Duodenal mucosa (tissue), 2 donors: ENCODE results near the gene GGA2.
"Not testable (repeated sequence)": the region's sequence is repeated elsewhere in the genome, so short reads cannot be mapped to it uniquely, and the experiment has no call there.

Experiments
- H3K27ac ChIP-seq: one replicate; pipeline ENCODE4 v1.7.0; 2013; ENCODE audit warnings: low read depth, low read length
- H3K27me3 ChIP-seq, 2 donors: one replicate each; pipeline ENCODE4 v1.7.0; 2013; ENCODE audit warnings: low read length in 2 of 2, control low read depth in 1 of 2; ENCODE audit not compliant: insufficient read depth in 2 of 2, control insufficient read depth in 1 of 2
- H3K36me3 ChIP-seq, 2 donors: one replicate each; pipeline ENCODE4 v1.7.0; 2013; ENCODE audit warnings: low read length in 2 of 2, control low read depth in 1 of 2; ENCODE audit not compliant: insufficient read depth in 2 of 2, control insufficient read depth in 1 of 2
- H3K4me1 ChIP-seq, 2 donors: one replicate each; pipeline ENCODE4 v1.7.0; 2013; ENCODE audit warnings: low read length in 2 of 2, control low read depth in 1 of 2; ENCODE audit not compliant: insufficient read depth in 2 of 2, control insufficient read depth in 1 of 2
- H3K4me3 ChIP-seq, 2 donors: one replicate each; pipeline ENCODE4 v1.7.0; 2013; ENCODE audit warnings: low read length in 2 of 2, low read depth in 1 of 2
- H3K9ac ChIP-seq, 2 donors: one replicate each; pipeline ENCODE4 v1.7.0; 2013; ENCODE audit warnings: low read length in 2 of 2, low read depth in 1 of 2
- H3K9me3 ChIP-seq, 2 donors: one replicate each; pipeline ENCODE4 v1.7.0; 2013; ENCODE audit warnings: low read length in 2 of 2, control low read depth in 1 of 2; ENCODE audit not compliant: control insufficient read depth in 1 of 2

The GGA2 gene, protein sequence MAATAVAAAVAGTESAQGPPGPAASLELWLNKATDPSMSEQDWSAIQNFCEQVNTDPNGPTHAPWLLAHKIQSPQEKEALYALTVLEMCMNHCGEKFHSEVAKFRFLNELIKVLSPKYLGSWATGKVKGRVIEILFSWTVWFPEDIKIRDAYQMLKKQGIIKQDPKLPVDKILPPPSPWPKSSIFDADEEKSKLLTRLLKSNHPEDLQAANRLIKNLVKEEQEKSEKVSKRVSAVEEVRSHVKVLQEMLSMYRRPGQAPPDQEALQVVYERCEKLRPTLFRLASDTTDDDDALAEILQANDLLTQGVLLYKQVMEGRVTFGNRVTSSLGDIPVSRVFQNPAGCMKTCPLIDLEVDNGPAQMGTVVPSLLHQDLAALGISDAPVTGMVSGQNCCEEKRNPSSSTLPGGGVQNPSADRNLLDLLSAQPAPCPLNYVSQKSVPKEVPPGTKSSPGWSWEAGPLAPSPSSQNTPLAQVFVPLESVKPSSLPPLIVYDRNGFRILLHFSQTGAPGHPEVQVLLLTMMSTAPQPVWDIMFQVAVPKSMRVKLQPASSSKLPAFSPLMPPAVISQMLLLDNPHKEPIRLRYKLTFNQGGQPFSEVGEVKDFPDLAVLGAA

GRCh38 chr16:23510164-23510914 lies at the start of gene GGA2:
Gene GGA2 (minus strand): TSS chr16:23510494. CDS start chr16:23510411, 83 bp downstream.
- H3K9ac ChIP-seq, result peak within 1 kb of the TSS; percentile 46 to 66
- H3K27ac ChIP-seq, result peak within 1 kb of the TSS; percentile 56
- peaks cover 23 to 28% of the 10 kb centered on the region in 2 donors for H3K4me1 ChIP-seq
- peaks cover 0 to 4% of the 10 kb centered on the region in 2 donors for H3K36me3 ChIP-seq
- peak within 1 kb of the TSS; percentile 77 for H3K4me3 ChIP-seq
- no peaks in the 10 kb centered on the region for H3K27me3 ChIP-seq
- H3K9me3 ChIP-seq, result no peaks in the 10 kb centered on the region

DNA sequence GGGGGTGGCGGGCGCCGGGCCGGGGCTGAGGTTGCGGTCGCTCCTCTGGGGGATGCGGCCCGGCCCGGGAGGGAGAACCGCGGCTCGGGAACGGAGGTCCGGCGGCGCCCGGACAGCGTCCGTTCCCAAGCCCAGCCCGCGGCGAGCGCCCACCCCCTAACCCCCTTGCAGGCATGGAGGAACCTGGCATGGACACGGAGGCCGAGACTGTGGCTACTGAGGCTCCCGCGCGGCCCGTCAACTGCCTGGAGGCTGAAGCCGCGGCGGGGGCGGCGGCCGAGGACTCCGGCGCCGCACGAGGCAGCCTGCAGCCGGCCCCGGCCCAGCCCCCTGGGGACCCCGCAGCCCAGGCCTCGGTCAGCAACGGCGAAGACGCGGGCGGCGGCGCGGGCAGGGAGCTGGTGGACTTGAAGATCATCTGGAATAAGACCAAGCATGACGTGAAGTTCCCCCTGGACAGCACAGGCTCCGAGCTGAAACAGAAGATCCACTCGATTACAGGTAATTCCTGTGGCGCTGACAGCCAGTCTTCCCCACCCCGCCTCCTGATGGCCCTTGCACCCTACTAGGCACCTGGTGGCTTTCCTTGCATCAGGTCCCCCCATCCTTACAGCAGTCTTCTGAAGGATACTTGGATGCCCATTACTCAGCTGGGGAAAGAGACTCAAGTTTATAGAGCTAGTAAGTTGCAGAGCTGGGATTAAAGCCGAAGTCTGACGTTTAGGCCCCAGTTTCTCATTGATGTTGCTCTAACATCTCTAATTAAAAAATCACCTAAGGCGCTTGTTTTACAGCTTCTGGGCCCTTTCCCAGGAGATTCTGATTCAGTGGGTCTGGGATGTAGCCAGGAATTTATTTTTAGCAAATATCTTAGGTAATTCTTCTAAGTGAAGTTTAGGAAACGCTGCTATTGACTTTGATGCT lies 47.7 kb upstream of the GGA2 start:
- H3K27me3 ChIP-seq, result no peaks in the 10 kb centered on the region
- H3K4me3 ChIP-seq, result peak overlapping the region; percentile 76 to 90
- H3K9ac ChIP-seq, result peak overlapping the region; percentile 70 to 84
- H3K9me3 ChIP-seq, result no peaks in the 10 kb centered on the region
- H3K27ac ChIP-seq, result peak overlapping the region; percentile 59
- peaks cover 7 to 15% of the 10 kb centered on the region in 2 donors for H3K4me1 ChIP-seq
- peaks cover 30 to 36% of the 10 kb centered on the region in 2 donors for H3K36me3 ChIP-seq

DNA sequence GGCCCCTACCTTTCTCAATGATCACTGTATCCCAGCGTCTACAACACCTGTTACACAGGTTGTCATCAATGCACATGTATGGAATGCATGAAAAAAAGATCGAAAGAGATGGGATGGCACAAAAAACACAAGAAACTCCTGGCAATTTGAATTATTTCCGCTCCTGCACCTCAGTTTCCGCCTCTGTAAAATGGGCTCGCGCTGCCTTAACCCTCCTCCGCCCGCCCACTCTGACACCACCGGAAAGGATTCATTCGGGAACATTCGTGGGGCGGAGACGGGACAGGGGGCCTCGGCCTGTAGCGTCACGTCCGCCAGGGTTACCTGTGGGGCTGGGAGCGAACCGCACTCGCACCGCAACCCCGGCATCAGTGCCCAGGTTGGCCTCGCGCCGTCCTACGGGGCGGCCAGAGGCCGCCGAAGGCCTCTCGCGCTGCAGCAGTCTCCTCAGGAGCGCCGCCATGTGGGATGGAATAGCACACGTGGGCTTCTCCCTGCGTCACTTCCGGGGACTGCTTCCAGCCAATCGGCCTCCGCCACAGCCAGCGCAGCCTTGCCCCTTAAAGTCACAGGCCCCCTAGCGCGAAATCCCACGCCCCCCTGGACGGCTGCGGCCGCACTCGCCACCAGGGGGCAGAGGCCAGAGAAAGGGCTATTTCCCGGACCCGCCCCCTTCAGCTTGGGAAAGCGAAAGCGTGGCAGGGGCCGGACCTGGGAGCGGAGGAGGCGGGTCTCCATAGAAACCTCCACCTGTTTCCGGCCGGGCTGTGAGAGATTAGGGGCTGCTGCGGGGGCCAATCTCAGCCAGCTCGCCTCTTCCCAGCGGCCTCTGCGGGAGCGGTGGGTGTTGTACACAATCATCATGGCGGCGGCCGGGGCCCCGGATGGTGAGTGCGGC lies 46.8 kb upstream of the GGA2 start, which contains the start of the genes EARS2 and UBFD1:
Gene EARS2 (minus strand): TSS at position 470 of the 898 bp plus-strand sequence. CDS start 7 bp downstream, at position 463.
Gene UBFD1 (plus strand): TSS at position 847 of the 898 bp plus-strand sequence. CDS start 16 bp downstream, at position 863.
- H3K27me3 ChIP-seq, result no peaks in the 10 kb centered on the region
- H3K27ac ChIP-seq, result peak within 1 kb of the TSS; percentile 79
- peaks cover 22 to 31% of the 10 kb centered on the region in 2 donors for H3K36me3 ChIP-seq
- no peaks in the 10 kb centered on the region for H3K9me3 ChIP-seq
- peak within 1 kb of the TSS; percentile 70 to 84 for H3K9ac ChIP-seq
- H3K4me3 ChIP-seq, result peak within 1 kb of the TSS; percentile 76 to 90
- peaks cover 7 to 15% of the 10 kb centered on the region in 2 donors for H3K4me1 ChIP-seq

GRCh38 chr16:23554536-23554935 lies 44.2 kb upstream of the GGA2 start:
- no peak overlapping the region for H3K27ac ChIP-seq
- no peaks in the 10 kb centered on the region for H3K27me3 ChIP-seq
- no peaks in the 10 kb centered on the region for H3K9me3 ChIP-seq
- peaks cover 4 to 15% of the 10 kb centered on the region in 2 donors for H3K4me1 ChIP-seq
- H3K36me3 ChIP-seq, result peaks cover 3 to 27% of the 10 kb centered on the region in 2 donors
- H3K4me3 ChIP-seq, result no peak overlapping the region
- H3K9ac ChIP-seq, result no peak overlapping the region

GRCh38 chr16:23552161-23552560 lies 41.9 kb upstream of the GGA2 start:
- Histone ChIP-seq H3K36me3 (peaks cover 3 to 35% of the 10 kb centered on the region in 2 donors), H3K9ac (no peak overlapping the region), H3K4me1 (peaks cover 4 to 6% of the 10 kb centered on the region in 2 donors), H3K27me3 (no peaks in the 10 kb centered on the region), H3K27ac (no peak overlapping the region), H3K4me3 (no peak overlapping the region), H3K9me3 (no peaks in the 10 kb centered on the region)

GRCh38 chr16:23549938-23550337 lies 39.6 kb upstream of the GGA2 start:
- H3K27me3 ChIP-seq, result no peaks in the 10 kb centered on the region
- no peaks in the 10 kb centered on the region for H3K9me3 ChIP-seq
- H3K4me3 ChIP-seq, result no peak overlapping the region
- no peaks in the 10 kb centered on the region for H3K4me1 ChIP-seq
- H3K9ac ChIP-seq, result no peak overlapping the region
- no peak overlapping the region for H3K27ac ChIP-seq
- H3K36me3 ChIP-seq, result peaks cover 3 to 56% of the 10 kb centered on the region in 2 donors

DNA sequence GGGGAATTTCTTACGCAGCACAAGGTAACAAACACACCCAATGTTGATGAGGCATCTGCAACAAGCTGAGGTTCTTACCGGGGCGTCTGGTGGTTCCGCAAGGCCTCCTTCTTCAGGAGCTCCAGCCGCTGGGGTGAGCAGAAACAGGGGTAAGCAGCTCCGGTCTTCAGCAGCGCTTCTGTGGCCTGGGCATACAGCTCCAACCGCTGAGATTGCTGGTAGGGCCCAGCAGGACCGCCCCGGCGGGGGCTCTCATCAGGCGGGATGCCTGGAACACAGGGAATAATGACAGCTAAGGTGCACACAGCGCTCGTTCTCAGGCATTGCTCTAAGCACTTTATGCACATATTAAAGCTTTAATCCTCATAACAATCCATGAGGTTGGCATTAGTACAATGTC lies 34.1 kb upstream of the GGA2 start:
- no peaks in the 10 kb centered on the region for H3K27me3 ChIP-seq
- H3K9ac ChIP-seq, result no peak overlapping the region
- H3K36me3 ChIP-seq, result peaks cover 10 to 64% of the 10 kb centered on the region in 2 donors
- H3K4me3 ChIP-seq, result no peak overlapping the region
- H3K4me1 ChIP-seq, result no peaks in the 10 kb centered on the region
- no peaks in the 10 kb centered on the region for H3K9me3 ChIP-seq
- no peak overlapping the region for H3K27ac ChIP-seq

DNA sequence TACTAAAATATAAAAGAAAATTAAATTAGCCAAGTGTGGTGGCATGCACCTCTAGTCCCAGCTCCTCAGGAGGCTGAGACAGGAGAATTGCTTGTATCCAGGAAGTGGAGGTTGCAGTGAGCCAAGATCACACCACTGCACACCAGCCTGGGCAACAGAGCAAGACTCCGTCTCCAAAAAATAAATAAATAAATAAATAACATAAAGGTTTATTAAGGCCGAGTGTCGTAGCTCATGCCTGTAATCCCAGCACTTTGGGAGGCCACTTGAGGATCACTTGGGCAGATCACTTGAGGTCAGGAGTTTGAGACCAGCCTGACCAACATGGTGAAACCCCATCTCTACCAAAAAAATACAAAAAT lies 30.5 kb upstream of the GGA2 start:
- H3K36me3 ChIP-seq, result peaks cover 8 to 52% of the 10 kb centered on the region in 2 donors
- not testable (repeated sequence) for H3K27ac ChIP-seq, H3K27me3 ChIP-seq, H3K4me1 ChIP-seq, H3K4me3 ChIP-seq, H3K9me3 ChIP-seq, H3K9ac ChIP-seq
